Prostate gland (tissue), 2 donors: ENCODE measurements around the gene RARA. TPM values are rescaled to one million over a fixed set of nuclear protein-coding genes. Genes with fewer than 3 reads are reported as not detected.

Experiments
- DNase-seq: peaks from one replicate; pipeline ENCODE4 v3.0.0-alpha.2; 2019; ENCODE audit warnings: low spot score
- H3K27ac ChIP-seq, 2 donors: fragments of 200-600 bp; sonication (generic); 2 replicates each; pipeline ENCODE4 v1.5.1; 2017 to 2019
- H3K27me3 ChIP-seq: fragments of 200-600 bp; sonication (generic); replicated peaks from 2 replicates; pipeline ENCODE4 v1.5.1; 2019; ENCODE audit not compliant: insufficient read depth
- H3K36me3 ChIP-seq, 2 donors: fragments of 200-600 bp; sonication (generic); 1 replicate in 1 of 2; 2 replicates in 1 of 2; pipeline versions ENCODE4 v1.5.1 to v1.8.1; 2017 to 2019
- H3K4me1 ChIP-seq: fragments of 200-600 bp; sonication (generic); replicated peaks from 2 replicates; pipeline ENCODE4 v1.5.1; 2019
- H3K4me3 ChIP-seq, 2 donors: fragments of 200-600 bp; sonication (generic); 2 replicates each; pipeline ENCODE4 v1.5.1; 2017 to 2019
- H3K9me3 ChIP-seq: fragments of 200-600 bp; sonication (generic); 2 replicates; pipeline ENCODE4 v1.5.1; 2017
- CTCF ChIP-seq, 4 experiments: fragments of 200-600 bp in 2 of 4; fragments of 450-650 bp in 2 of 4; sonication (generic) in 2 of 4; IDR thresholded peaks; 1 replicate in 3 of 4; 2 replicates in 1 of 4; pipeline ENCODE4 v1.5.1; 2016 to 2019; ENCODE audit warnings: antibody characterized with exemption in 4 of 4, mild to moderate bottlenecking in 2 of 4, moderate library complexity in 2 of 4
- POLR2A ChIP-seq: fragments of 450-650 bp; IDR thresholded peaks from one replicate; pipeline ENCODE4 v1.6.1; 2016; ENCODE audit warnings: antibody characterized with exemption, mild to moderate bottlenecking
- POLR2AphosphoS5 ChIP-seq: sonication (generic); formaldehyde crosslinking; IDR thresholded peaks from one replicate; pipeline ENCODE4 v1.6.1; 2017; ENCODE audit warnings: antibody characterized with exemption
- WGBS: methylation state at CpG from one replicate; pipeline ENCODE4 v1.1.5; 2018; 5-methylcytosine and 5-hydroxymethylcytosine counted together
- intact Hi-C: fragments of 100-400 bp; cut with DNase I; formaldehyde crosslinking; loops from one replicate; pipeline ENCODE4 v1.14.2; 2022
- total RNA-seq, 2 donors: library from RNA; depleted of rRNA; stranded (reverse); fragments of >200 nt; gene quantifications; one replicate each; pipeline ENCODE4 v1.1.0, GENCODE V29; 2016

RARA gene
- total RNA-seq, 2 donors from 2014 or later, result 24.4 to 70.6 TPM

DNA sequence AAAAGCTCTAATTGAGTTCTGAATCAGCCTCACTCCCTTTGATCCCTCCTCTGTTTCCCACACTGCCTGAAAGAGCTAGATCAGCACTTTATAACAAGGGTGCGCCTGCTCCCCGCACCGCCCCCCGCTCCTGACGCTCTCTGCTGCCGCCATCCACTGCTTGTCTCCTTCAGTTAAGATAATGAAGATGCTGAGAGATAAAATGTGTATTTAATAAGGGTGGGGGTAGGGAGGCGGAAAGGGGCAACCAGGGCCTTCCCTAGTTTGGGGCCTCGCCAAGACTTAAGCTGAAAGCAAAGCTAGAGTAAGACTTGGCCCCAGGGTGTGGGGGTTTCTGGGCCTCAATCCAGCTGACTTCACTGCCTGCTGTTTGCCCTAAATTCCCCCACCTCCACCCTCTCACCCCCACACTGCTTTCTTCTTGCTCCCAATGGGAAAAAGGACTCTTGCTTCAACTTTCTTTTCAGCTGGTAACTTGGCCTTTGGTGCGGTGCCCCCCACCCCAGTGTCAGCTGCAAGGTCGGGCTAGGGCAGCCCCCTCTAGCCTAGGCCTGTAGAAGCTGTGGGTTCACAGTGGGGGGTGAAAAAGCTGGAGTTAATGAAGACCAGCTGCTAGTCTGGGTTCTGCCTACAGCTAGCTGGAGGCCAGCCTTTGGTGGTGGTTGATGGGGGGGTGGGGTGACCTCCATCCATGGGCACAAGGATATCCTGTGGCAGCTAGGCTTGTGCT, 1.8 kb upstream of the RARA start:
- TF ChIP-seq POLR2A, result no peak
- 23% methylated on average over 10 of the region's 10 CpGs for WGBS
- intact Hi-C loops, result no loop called here
- no peaks in the 10 kb centered on the region for H3K9me3 ChIP-seq
- DNase-seq, result no peak
- H3K27ac ChIP-seq, result peak overlapping the region; percentile 43 to 58
- no peaks in the 10 kb centered on the region for H3K36me3 ChIP-seq
- peaks cover 28% of the 10 kb centered on the region for H3K4me1 ChIP-seq
- no peak overlapping the region for H3K4me3 ChIP-seq
- no peaks in the 10 kb centered on the region for H3K27me3 ChIP-seq

DNA sequence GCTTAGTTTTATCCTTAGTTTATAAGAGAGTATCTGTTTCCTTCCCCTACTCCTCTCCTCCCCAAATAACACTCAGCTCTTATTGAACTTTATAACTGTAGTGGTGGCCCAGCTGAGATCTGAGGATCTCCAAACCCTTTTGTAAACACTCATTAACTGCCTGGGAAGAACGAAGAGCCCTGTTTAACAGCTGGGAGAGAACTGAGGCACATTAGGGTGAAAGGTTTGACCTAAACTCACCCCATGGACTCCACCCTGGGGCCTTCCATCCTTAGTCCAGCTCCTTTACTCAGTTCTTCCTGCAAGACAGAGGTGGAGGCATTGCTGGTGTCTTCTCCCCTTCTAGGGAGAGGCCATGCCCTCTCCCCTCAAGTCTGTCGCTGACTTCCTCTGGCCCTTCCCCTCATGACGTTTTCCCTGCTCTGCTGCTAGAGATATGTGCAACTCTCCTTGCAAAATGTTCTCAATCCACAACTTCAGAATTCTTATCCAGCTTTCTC, 1.2 kb upstream of the RARA start:
- Histone ChIP-seq H3K9me3 (no peaks in the 10 kb centered on the region), H3K27me3 (no peaks in the 10 kb centered on the region), H3K4me1 (peaks cover 28% of the 10 kb centered on the region), H3K4me3 (no peak overlapping the region), H3K36me3 (no peaks in the 10 kb centered on the region), H3K27ac (peak overlapping the region; percentile 43 to 58)
- TF ChIP-seq POLR2A (no peak), CTCF (IDR thresholded peaks at IDR 0.05) (no peak), POLR2AphosphoS5 (no peak)
- intact Hi-C loops, result no loop called here
- no peak for DNase-seq
- WGBS, result 27% methylated on average over 3 of the region's 3 CpGs

DNA sequence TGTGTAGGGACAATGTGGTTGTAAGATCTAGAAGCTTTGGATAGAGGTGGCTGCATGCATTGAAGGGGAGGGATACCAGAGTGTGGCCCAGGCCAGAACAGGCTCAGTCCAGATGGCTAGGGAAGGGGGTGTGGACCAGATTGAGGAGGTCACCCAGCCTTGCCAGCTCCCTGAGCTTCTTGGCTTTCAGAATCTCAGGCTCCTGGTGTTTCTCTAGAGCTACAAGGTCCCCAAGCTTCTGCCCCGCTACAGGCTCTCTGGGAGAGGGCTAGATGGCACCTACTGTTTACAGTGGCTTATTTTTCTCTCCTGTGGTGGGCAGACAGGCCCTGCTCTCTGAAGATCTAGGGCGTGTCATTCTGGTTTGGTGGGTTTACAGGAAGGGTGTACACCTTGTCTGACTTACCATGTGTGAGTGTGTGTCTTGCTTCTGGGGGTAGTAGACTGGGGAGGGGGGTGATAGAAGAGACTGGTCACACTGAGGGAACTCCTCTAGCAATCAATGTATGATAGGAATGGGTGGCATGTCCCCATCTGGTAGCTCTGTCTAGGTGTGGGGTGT, 1.1 kb downstream of the RARA start:
- no peak for DNase-seq
- TF ChIP-seq CTCF (IDR thresholded peaks at IDR 0.05), result no peak
- no peak for TF ChIP-seq POLR2A
- no peak for TF ChIP-seq POLR2AphosphoS5
- intact Hi-C loops, result loop anchor here (5.0 to 10.0 kb wide), 2 partner anchors 37 to 105 kb away; partner anchors contain the start of gene TOP2A
- WGBS, result 53% methylated on average over 2 of the region's 2 CpGs
- Histone ChIP-seq H3K36me3 (no peaks in the 10 kb centered on the region), H3K4me1 (peaks cover 28% of the 10 kb centered on the region), H3K4me3 (no peak overlapping the region), H3K9me3 (no peaks in the 10 kb centered on the region), H3K27me3 (no peaks in the 10 kb centered on the region), H3K27ac (no peak overlapping the region)

DNA sequence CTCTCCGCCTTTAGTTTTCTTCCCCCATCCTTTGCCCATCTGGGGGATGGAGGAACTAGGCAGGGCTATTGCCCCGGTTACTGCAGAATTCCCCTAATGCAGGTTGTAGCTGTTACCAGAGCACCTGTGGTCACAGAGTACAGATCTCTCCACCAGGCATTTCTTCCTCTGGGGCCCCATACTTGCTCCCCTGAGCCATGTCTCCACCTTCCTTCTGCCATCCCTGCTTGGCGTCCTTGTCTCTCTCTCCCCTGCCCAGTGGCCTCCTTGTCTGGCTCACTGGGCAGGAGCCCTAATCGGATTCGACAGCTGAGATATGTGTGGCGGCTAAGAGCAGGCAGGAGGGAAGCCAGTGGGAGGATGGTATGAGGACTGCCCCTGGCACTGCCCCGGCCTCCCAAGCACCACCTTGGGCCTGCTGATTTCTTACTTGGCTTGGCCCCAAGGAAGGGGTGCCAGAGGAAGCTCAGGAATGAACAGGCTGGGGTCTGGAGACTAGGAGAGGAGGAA, 2.0 kb downstream of the RARA start:
- DNase-seq, result no peak
- TF ChIP-seq POLR2A (no peak), POLR2AphosphoS5 (no peak), CTCF (IDR thresholded peaks at IDR 0.05) (no peak)
- H3K27ac ChIP-seq, result peak overlapping the region in 1 of 2 donors; percentile 36
- peaks cover 30% of the 10 kb centered on the region for H3K4me1 ChIP-seq
- 33% methylated on average over 7 of the region's 7 CpGs for WGBS
- no peaks in the 10 kb centered on the region for H3K9me3 ChIP-seq
- intact Hi-C loops, result loop anchor here (5.0 to 10.0 kb wide), 2 partner anchors 36 to 104 kb away; partner anchors contain the start of gene TOP2A
- no peaks in the 10 kb centered on the region for H3K27me3 ChIP-seq
- H3K4me3 ChIP-seq, result no peak overlapping the region
- no peaks in the 10 kb centered on the region for H3K36me3 ChIP-seq

DNA sequence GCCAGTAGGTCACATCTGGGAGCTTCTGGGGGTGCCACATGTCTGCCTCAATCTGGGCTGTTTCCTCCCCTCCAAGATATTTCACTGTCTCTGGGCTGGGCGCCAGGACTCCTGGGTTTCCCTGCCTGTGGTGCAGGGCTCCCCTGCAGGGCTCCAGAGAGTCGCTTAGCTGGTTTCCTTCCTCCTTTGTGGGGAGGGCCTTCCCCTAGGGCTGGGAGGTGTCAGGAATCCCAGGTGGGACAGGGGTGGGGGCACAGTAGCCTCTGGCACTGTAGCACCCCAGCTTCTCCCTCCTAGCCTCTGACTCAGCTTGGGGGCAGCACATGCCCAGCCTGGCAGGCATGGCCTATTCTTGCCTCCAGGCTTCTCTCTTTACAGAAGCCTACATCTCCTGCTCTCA, 2.6 kb downstream of the RARA start:
- Histone ChIP-seq H3K4me1 (peaks cover 33% of the 10 kb centered on the region), H3K4me3 (no peak overlapping the region), H3K27me3 (no peaks in the 10 kb centered on the region), H3K36me3 (no peaks in the 10 kb centered on the region), H3K9me3 (no peaks in the 10 kb centered on the region), H3K27ac (peak overlapping the region in 1 of 2 donors; percentile 36)
- intact Hi-C loops, result loop anchor here (5.0 to 10.0 kb wide), 2 partner anchors 36 to 103 kb away; partner anchors contain the start of gene TOP2A
- TF ChIP-seq POLR2A, result no peak
- TF ChIP-seq POLR2AphosphoS5, result peak; percentile 9
- peak in 1 of 4 experiments; percentile 4 for TF ChIP-seq CTCF (IDR thresholded peaks at IDR 0.05)
- 17% methylated on average over 2 of the region's 2 CpGs for WGBS
- DNase-seq, result no peak
